HG02840 (cell line): ENCODE results near the gene HPS4.

ENCODE experiments used
- ATAC-seq: cut with Tn5 transposase; IDR thresholded peaks from one replicate; pipeline ENCODE4 v1.9.1; 2021; ENCODE audit warnings: mild to moderate bottlenecking, moderate library complexity, moderate number of reproducible peaks; ENCODE audit not compliant: unreplicated experiment, low FRiP score

HPS4 gene

DNA sequence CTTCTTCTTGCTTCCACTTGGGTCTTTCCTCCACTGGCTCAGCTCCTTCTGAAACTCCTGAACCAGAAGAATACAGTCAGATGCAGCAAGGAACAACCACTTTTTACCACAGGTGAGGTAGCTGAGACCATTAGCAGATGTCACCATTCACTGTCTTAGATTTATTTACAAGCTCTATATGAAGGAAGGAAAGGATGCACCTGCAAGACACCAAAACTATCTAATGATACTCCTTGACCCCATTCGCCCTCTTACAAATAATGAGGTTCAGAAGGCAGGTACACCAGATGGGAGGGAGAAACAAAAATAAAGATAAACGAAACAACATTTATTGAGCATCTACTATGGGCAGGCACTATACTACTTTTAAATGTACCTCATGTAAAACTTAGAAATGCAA is 18.4 kb upstream of the HPS4 start:
- no peak for ATAC-seq

DNA sequence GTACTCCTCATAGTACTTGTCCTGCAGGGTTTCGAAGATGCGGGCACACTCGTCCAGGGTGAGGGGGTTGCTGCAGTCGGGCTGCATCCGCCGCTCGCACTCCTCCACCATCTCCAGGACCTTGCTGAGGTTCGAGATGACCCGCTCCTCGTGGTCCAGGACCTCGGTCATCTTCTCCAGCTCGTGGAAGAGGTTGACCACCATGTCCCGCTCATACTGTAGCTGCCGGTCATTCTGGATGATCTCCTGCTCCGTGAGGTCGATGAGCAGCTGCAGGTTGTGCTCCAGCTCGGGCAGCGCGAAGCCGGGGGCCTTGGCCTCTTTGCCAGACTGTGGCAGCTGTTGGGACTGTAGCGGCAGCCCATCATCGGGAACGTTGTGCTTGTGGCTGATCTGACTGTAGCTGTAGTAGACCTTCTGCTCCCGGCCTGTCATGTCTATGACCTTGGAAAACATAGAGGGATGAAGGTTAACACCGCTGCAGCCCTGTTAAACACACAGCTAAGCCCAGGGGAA is 15.7 kb upstream of the HPS4 start:
- no peak for ATAC-seq

DNA sequence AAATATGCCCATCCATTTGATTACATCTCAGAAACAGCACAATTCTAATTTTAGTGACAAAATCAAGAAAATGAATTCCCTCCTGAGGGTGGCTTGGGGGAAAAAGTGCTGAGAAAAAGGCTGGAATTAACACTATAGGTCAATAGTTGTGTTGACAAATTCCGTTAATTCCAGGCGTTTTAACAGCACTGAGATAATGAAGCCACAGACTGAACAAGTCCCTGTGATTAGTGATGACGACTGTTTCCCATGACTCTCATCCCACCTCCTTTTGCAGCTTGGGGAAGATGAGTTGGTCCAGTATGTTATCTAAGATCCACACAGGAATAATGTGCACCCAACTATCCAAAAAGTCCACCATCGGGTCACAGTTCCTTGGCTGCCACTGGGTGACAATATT is 12.9 kb upstream of the HPS4 start:
- ATAC-seq = no peak

DNA sequence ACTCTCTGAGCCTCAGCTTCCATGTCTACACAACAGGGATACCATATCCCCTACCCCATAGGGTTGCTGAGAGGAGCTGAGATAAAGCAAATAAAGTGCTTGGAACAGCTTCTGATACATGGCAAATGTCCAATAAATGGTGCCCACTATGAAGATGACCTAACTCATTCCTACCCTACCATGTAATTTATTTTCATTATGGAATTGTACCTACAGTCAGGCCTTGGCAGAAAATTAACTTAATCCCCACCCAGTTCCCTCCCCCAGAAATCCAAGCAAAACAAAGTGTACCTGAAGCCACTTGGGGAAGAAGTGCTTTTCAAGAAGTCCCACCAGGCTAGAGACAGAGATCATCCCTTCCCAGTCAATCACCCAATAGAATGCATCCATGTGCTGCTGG is 10.9 kb upstream of the HPS4 start:
- no peak for ATAC-seq

DNA sequence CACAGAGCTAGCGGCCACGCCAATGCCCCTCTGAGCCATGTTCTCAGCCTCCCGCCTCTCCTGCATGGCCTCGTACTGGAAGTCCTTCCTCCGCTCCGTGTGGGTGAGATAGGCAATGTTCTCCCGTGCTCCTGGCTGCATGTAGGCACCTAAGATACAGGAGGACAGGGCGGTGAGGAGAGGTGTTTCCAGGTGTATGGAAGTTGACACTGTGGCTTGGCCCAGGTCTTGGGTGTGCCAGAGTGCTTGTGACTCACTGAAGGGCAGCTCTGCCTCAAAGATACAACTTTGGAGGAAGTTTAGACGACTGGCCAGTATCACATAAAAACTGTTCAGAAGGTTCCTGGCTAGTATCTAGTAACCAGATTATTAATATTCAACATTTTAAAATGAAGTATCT is 8.6 kb upstream of the HPS4 start:
- ATAC-seq = no peak

DNA sequence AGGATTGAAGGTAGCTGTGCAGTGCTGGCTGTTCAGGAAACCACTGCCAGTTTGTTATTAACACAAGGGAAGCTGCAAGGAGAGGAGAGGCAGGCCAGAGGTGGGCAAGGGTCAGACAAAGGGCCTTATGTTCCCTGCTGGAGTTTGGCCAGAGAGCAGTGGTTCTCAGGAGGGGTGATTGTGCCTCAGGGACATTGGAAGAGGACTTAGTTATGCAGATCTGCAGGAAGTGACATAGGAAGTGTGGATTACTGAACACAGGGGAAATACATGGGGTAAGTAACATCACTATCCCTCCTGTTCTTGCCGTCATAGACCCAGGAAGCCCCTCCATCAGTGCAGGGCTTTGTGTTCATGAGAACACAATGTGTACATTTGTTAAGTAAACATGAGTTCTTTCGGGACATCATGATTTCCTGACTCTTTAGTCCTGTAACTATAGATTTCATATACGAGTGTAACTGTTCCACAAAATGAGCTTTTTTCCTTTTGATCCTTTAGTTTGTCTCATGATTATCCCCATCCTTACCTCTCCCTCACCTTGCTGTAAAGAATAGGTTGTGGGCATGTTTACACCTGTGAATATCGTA is 6.0 kb upstream of the HPS4 start:
- no peak for ATAC-seq

DNA sequence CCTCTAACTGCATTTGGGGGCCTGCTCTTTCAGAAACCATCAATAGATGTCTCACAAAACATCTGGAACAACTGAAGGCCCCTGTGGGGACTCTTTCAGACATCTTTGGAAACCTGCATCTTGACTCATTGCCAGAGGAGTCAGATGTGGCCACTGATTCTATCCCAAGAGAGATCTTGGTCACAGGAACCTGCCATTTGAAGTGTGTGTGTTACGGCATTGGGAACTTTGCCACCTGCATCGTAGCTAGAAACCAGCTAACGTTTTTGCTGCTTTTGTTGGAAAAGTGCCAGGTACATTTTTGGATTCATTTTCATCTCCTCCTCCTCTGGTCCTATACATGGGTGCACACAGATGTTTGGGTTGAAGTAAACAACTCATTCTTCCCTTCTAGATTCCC is 4.4 kb upstream of the HPS4 start:
- ATAC-seq = no peak

DNA sequence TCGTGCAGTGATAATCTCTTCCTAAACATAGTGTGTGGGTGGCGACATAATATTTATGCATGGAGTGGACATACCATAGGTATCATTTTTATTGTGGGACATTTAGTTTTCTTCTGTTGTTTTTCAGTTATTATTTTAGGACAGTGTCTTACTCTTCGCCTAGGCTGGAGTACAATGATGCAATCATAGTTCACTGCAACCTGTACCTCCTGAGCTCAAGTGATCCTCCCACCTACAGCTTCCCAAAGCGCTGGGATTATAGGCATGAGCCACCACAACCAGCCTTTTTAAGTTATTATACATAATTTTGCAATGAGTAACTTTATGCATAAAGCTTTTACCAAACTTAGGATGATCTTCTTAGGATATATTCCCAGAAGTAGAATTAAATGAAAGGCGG is 2.8 kb upstream of the HPS4 start:
- ATAC-seq = no peak

DNA sequence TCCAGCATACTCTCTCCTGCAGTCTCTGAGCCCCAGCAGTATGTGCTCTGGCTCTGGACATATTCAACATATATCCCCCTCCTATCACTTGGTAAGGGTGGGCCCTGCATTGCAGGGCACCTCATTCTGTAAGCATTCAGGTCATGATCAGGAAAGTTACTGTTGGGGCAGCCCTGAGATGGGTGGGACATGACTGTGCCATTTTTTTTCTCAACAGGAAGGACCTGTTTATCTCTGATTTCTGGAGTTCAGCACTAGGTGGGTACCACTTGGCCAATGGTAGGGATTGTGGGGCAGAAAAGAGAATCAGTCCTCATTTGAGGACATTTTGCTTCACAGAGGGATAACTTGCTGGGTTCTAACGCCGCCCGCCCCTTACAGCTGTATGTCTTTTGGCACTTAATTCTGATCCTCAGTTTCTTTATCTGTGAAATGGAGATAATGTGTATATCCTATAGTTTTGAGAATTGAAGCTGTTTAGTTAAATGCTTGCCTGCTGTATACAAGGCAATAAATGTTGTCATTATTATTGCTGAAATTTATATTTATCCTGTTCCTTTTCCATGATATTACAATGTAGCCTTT is 2.3 kb upstream of the HPS4 start:
- no peak for ATAC-seq

DNA sequence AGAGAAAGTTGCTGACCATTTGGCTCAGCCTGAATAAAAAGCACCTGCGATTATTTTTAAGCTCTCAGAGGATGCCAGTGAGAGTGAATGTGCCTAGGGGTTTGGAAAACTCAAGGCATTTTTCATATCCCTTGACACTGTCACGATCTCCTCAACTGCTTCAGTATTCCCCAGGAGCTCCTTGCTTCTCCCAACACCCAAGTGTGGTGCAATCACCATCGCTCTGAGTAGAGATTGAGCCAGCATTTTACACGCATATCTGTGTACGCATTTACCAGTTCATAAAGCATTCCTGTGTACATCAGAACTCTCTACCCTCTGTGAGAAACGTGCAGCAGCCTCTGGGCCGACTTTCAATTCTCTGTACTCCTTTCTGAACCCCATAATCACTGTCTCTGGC is 1.4 kb upstream of the HPS4 start:
- no peak for ATAC-seq

DNA sequence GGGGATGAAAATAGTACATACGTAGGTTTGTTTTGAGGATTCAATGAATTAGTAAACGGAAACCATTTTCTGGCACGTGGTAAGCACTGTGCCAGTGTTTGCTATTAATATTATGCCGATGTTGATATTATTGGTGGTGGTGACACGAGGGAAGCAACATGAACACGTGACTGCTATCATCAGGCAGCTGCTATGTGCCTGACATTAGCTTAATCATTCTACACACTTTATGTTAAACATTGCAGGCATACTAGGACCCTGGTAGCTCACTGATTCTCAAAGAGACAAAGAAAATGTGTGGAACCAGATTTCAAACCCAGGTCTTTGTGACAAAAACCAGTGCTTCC is 750 bp upstream of the HPS4 start:
- ATAC-seq = no peak

DNA sequence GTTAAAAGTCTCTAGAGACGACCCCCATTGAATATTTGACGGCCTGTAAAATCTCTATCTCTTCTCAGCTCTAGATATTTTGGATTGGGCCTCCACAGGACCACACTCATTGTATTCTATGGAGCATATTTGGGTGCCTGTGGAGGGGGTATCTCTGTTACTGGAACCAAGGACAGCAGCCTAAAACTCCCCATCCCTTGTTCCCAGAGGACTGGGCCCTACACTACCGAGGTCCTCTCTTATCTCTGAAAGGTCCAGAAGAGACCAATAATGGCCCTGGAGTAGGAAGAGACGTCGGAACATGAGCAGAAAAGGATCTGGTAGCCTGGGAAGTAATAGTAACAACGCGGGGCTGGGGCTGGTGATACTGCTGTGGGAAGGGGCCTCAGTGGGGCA is 542 bp downstream of the HPS4 start:
- peak; percentile 9 for ATAC-seq

DNA sequence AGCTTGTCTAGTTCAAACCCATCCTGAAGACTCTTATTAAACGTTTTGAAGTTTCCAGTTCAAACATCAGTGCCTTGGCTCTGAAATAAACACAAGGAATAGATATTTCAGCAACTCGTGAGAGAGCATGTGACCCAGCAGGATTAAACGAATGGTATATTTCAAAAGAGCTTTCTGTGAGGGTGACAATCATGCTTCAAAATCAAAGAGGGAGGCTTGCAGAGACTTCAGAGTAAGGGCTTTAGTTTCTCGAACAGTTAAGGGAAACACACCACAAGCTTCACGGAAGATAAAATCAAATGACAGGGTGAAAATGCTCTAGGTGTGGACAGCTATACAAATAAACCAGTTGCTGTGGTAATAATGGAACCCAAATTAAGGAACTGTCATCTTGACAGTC is 1.4 kb downstream of the HPS4 start:
- ATAC-seq = no peak

DNA sequence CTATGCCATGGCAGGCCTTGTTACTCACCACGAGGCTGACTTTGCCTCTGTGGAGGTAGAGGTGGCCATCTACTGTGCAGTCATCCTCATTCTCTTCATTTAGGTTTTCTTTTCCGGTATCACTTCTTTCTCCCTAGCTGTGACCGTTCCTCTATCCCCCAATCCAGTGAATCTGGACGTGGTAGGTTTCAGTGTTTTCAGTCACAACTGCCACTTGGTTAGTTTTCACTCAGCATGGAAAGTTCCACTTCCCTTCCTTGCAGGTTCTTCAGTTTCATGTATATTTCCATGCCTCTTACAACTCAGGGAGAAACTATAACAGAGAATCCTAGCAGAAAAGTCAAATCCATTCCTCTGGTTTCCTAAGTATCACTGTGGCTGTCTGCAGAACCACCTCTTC is 1.9 kb downstream of the HPS4 start:
- ATAC-seq = no peak

DNA sequence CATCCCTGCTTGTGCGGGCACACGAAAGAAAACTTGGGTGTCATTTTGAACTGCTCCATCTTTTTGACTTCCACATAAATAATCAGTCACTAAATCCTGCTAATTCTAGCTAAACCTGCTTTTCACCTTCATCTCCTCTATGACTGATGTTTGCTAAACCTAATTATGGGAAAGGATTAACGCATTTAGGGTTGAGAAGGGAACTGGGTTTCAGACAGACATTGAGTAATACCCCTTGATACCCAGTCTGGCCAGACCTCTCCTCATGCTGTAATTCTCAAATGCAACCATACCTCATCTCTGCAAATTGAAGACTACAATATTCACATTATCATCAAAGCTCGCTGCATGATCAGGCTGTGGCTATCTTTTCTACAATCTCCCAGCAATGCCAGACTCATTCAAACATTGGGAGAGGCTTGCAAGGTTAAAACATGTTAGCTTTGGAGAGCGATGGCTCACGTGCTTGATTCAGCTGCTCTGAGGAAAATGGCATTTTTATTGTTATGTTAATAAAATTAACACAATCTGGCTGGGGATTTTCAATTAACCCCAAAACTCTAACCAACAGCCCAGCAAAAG is 2.4 kb downstream of the HPS4 start:
- no peak for ATAC-seq

DNA sequence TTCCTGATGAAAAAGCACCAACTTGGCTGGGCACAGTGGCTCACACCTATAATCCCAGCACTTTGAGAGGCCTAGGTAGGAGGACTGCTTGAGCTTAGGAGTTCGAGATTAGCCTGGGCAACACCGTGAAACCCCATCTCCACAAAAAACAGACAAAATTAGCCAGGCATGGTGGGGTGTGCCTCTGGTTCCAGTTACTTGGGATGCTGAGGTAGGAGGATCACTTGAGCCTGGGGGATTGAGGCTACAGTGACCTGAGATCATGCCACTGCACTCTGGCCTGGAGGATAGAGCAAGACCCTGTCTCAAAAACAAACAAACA is 3.0 kb downstream of the HPS4 start:
- no peak for ATAC-seq

DNA sequence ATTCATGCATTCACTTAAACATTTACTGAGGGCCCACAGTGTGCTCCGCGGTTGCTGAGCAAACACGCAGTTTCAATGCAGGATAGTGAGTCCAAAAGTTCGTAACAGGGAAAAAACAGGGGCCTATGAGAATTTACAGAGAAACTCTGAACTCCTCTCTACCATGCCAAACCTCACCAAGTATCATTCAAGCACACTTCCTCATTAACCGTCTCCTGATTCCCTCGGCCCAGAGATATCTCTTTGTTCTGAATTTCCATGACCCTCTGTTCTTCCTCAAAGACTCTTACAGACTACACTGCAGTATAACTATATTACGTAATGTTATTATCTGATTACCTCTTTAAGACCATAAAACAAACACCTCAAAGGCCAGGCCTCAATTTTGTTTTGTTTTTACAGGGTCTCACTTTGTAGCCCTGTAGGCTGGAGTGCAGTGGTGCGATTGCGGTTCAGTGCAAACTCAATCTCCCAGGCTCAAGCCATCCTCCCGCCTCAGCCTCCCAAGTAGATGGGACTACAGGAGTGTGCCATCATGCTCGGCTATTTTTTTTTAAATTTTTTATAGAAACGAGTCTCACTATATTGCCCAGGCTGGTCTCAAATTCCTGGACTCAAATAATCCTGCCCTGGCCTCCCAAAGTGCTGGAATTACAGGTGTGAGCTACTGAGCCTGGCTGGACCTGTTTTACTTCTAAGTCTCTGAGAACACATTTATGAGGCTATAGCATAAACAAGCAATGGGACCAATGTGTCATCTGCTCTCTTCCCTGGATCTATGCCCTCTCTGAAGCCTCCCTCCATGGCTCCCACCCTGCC is 3.6 kb downstream of the HPS4 start:
- no peak for ATAC-seq

DNA sequence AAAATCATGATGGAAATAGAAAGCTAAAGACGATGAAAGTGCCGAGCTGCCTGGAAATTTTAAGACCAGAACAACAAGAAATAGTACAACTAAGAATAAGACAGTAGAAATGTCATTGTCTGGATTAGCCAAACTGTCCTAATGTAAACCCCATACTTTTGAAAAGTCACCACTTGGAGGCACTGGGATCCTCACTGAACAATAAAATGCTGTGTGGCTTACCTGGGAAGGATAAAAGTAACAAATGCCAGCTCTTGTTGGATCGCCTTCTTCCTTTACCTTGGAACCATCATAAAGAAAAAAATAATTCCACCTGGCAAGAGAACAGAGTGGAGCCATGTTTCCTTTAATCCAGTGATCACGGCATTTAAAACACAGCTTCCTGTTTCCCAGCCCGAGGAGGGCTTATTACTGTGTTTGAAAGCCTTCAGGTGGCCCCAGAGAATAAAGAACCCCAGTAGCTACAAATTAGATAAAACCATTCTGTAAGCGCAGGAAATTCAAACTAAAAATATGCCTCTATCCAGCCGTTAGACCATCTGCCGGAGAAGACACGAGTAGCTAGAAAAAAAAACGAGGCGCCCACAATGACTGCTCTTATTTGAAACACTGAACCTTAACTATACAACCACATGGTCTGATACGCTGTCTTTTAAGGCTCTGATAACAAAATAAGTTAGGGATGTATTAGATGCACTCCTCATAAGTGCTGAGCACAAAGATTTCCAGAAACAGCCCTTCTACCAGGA is 4.4 kb downstream of the HPS4 start:
- ATAC-seq = no peak

DNA sequence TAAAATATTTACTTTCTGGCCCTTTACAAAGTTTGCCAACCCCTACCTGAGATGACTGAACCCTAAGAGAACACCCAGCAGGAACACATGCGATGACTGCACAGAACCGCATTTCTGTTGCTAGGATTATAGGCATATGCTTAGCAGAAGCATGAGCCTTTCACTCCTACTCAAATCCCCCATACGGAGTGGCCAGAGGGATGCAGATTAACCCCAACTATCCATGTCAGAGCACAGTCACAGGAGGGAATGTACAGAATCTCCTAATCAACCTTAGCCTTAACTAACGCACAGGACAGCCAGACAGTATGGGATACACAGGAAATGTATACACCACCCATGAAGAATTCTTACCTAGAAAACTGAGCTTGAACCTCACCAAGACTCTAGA is 6.2 kb downstream of the HPS4 start:
- no peak for ATAC-seq

DNA sequence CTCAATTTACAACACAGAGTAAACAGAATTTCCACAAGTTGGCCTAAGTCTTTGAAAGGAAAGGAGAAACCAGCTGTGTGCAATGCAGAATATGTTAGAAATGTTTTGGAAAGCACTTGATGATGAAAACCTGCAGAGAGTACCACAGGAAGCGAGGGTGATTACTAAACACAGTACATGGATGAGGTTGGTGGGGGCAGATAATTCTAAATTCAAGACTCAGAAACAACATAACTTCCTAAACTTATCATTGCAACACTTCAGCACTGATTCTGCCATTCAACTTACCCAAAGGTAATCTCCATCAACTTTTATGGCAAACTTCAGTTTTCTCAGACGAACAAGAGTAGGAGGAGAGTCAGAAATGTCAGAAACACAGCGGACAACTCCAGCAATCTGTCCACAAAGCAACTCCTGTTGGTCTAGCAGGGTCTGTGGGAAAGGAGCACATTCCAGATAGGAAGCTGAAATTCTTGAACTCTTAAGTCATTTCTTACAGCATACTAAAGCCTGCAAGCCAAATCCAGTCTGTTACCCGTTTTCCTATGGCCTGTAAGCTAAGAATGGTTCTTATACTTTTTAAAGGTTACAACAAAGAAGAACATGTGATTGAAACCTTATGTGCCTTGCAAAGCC is 6.8 kb downstream of the HPS4 start:
- no peak for ATAC-seq

DNA sequence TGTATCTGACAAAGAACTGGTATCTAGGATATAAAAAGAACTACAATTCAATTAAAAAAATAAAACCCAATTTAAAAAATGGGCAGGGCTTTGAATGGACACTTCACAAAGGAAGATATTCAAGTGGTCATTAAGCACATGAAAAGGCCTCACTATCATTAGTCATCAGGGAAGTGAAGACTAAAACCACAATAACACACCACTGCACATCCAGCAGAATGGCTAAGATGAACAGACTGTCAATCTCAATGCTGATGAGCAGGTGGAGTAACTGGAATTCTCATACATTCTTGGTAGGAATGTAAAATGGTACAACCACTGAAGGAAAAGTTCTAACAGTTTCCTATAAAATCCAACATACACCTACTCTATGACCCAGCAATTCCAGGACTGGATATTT is 8.9 kb downstream of the HPS4 start:
- ATAC-seq = no peak
